Mesothelial cell of epicardium (in vitro differentiated cells): Measurements from ENCODE around the gene MBP. TPM values are rescaled to one million over a fixed set of nuclear protein-coding genes. Genes with fewer than 3 reads are reported as not detected.

Experiments
- DNase-seq, 2 experiments: peaks; one replicate each; pipeline ENCODE4 v3.0.0; 2021; ENCODE audit warnings: low spot score in 2 of 2; ENCODE audit not compliant: unreplicated experiment in 2 of 2
- H3K27ac Mint-ChIP-seq: 2 replicates; pipeline ENCODE4 v1.8.0; 2021; ENCODE audit warnings: mixed read lengths
- H3K27me3 Mint-ChIP-seq: 2 replicates; pipeline ENCODE4 v1.8.0; 2021; ENCODE audit warnings: low read depth, mixed read lengths
- H3K36me3 Mint-ChIP-seq: 2 replicates; pipeline ENCODE4 v1.8.0; 2021; ENCODE audit warnings: mixed read lengths
- H3K4me1 Mint-ChIP-seq: 2 replicates; pipeline ENCODE4 v1.8.0; 2021; ENCODE audit warnings: mixed read lengths
- H3K4me3 Mint-ChIP-seq: 2 replicates; pipeline ENCODE4 v1.8.0; 2021; ENCODE audit warnings: mild to moderate bottlenecking, moderate library complexity, mixed read lengths
- H3K9me3 Mint-ChIP-seq: 2 replicates; pipeline ENCODE4 v1.8.0; 2021; ENCODE audit warnings: mixed read lengths
- CTCF ChIP-seq: fragments of 200-600 bp; sonication (generic); IDR thresholded peaks from one replicate; pipeline ENCODE4 v1.5.0; 2021; ENCODE audit warnings: antibody characterized with exemption; ENCODE audit not compliant: unreplicated experiment
- total RNA-seq: library from RNA; stranded (reverse); gene quantifications from 3 replicates; pipeline ENCODE4 v1.2.1, GENCODE V29; 2021

MBP gene
- total RNA-seq, 1 donor from 2014 or later, result 20.8 TPM

DNA sequence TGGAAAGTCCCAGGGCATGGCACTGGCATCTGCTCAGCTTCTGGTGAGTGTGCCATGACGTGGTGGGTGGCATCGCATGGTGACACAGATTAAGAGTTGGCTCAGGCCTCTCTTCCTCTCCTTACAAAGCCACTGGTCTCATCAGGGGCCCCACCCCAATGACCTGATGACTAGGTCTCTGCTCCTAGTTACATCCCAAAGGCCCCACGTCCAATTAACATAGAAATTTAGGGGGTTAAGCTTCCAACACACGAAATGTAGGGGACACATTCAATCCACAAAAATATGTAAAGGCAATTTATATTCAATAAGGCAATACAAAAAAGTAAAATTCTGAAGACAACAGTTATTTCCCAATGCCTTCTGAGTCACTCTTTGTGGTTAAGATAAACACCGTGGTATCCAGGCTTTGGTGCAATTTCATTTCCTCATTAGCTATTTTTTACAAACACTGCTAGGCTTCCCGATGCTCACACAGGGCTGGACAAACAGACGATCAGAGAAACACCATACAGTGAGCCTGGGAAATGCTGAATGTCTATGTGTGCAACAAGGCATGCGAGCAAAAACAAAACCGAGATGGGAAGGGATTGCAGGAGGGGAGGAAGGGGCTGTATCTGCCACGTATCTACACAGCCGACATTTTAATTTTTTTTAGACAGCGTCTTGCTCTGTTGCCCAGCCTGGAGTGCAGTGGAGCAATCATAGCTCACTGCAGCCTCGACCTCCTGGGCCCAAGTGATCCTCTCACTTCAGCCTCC, 67.2 kb downstream of the MBP start:
- H3K27me3 Mint-ChIP-seq, result no peaks in the 10 kb centered on the region
- TF ChIP-seq CTCF, result no peak
- DNase-seq, result no peak
- H3K9me3 Mint-ChIP-seq, result no peaks in the 10 kb centered on the region
- H3K27ac Mint-ChIP-seq, result no peak overlapping the region
- H3K4me3 Mint-ChIP-seq, result no peak overlapping the region
- H3K4me1 Mint-ChIP-seq, result peaks cover 38% of the 10 kb centered on the region
- H3K36me3 Mint-ChIP-seq, result peaks cover 5% of the 10 kb centered on the region

GRCh38 chr18:77063260-77063659, 69.3 kb downstream of the MBP start:
- Mint-ChIP-seq H3K4me1 (peaks cover 29% of the 10 kb centered on the region), H3K27me3 (no peaks in the 10 kb centered on the region), H3K27ac (no peak overlapping the region), H3K9me3 (no peaks in the 10 kb centered on the region), H3K36me3 (peaks cover 5% of the 10 kb centered on the region), H3K4me3 (no peak overlapping the region)
- no peak for DNase-seq
- no peak for TF ChIP-seq CTCF

DNA sequence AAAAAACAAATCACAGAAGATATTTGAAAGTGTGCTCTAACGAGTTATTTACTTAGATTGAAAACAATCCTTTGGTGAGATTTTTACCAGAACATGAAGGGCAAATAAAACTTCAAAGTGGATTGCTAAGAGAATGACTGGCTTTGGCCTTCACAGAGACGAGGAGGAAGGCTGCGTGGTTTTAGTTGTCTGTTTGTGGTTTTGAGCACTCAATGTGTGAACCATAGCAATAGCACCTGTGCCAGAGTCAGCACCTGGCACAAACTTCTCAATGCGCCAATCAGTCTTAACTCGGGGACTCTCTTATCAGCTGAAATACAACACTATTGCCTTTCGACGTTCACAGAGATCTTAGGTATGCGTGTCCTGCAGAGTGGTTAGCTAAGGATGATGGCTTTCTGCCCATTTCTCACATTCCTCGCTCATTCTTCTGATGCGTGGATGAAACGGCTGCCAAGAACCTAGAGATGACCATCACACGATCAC, 70.0 kb downstream of the MBP start:
- Mint-ChIP-seq H3K4me3 (no peak overlapping the region), H3K9me3 (no peaks in the 10 kb centered on the region), H3K27me3 (no peaks in the 10 kb centered on the region), H3K27ac (peak overlapping the region; percentile 48), H3K36me3 (peaks cover 5% of the 10 kb centered on the region), H3K4me1 (peaks cover 22% of the 10 kb centered on the region)
- no peak for DNase-seq
- no peak for TF ChIP-seq CTCF

DNA sequence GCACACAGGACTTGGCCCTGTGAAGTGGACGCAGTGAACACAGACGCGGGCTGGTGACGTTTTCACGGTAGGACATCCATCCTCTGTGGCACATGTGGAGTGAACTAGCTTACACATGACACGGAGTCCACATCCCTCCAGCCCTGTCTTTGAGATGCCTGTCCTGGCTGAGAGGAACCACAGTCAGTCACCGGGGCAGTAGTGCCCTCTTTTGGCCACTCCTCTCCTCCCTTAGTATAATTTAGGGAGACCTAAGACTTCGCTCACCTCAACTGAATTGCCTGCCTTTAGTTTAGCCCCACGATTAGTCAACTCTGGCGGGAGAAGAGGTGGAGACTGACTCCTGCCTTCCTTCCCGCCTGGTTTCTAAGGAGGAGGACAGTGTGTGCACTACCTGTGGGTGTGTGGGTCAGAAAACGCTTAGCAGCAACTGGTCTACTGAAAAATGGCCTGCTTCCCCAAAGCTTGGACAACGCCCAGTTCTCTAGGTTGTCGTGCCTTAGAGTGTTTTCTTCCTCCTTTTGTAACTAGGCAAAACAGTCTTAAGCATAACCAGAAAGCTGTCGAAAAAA, 70.6 kb downstream of the MBP start:
- H3K9me3 Mint-ChIP-seq, result no peaks in the 10 kb centered on the region
- peaks cover 20% of the 10 kb centered on the region for H3K4me1 Mint-ChIP-seq
- peaks cover 5% of the 10 kb centered on the region for H3K36me3 Mint-ChIP-seq
- no peak for TF ChIP-seq CTCF
- H3K27ac Mint-ChIP-seq, result no peak overlapping the region
- no peak for DNase-seq
- H3K27me3 Mint-ChIP-seq, result no peaks in the 10 kb centered on the region
- H3K4me3 Mint-ChIP-seq, result no peak overlapping the region

DNA sequence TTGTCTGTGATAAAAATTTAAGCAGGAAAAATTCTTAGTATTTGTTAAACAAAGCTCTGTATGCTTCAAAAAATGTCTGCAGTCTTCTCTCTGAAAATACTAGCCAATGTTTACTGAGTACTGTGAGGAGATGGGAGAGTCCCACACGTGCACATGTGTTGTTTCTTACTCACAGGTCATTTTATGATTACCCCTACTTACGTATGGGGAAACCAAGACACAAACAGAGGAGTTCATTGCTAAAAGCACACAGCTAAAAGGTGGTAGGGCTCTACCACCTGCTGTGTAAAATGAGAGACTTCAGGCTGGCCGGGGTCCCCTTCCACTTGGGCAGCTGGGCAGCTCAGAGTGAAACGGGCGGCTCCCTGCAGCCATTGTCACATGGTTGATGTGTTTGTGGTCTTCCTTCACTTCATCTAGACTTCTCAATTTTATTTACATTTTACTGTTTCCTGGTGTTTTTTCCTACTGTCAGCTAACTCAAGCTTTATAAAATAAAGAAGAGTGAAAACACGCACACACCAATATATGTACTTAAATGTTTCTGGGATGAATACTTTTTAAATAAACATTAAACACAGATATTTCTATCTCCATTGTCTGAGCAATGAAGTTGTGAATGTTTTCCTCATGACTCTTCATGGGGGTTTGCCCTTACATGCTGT, 71.2 kb downstream of the MBP start:
- no peak for DNase-seq
- Mint-ChIP-seq H3K27ac (no peak overlapping the region), H3K4me1 (peaks cover 21% of the 10 kb centered on the region), H3K4me3 (no peak overlapping the region), H3K9me3 (no peaks in the 10 kb centered on the region), H3K36me3 (peaks cover 5% of the 10 kb centered on the region), H3K27me3 (no peaks in the 10 kb centered on the region)
- no peak for TF ChIP-seq CTCF
